D721Med (cell line): ENCODE data around the gene HCN4.

Experiments
- DNase-seq: peaks from one replicate; pipeline ENCODE4 v3.0.0; 2011; ENCODE audit warnings: low spot score; ENCODE audit not compliant: insufficient read length
- FAIRE-seq: peaks from 2 replicates; lab custom pipeline; 2011; peaks lifted over from hg19 to GRCh38; lab: Jason Lieb, UNC
- TF ChIP-seq, protein P1 (sequence below): IDR thresholded peaks from 2 replicates; pipeline ENCODE4 v1.5.1; 2012; ENCODE audit warnings: mild to moderate bottlenecking, control low read depth; ENCODE audit not compliant: insufficient read depth; ENCODE audit errors: missing control alignments

HCN4 gene

DNA sequence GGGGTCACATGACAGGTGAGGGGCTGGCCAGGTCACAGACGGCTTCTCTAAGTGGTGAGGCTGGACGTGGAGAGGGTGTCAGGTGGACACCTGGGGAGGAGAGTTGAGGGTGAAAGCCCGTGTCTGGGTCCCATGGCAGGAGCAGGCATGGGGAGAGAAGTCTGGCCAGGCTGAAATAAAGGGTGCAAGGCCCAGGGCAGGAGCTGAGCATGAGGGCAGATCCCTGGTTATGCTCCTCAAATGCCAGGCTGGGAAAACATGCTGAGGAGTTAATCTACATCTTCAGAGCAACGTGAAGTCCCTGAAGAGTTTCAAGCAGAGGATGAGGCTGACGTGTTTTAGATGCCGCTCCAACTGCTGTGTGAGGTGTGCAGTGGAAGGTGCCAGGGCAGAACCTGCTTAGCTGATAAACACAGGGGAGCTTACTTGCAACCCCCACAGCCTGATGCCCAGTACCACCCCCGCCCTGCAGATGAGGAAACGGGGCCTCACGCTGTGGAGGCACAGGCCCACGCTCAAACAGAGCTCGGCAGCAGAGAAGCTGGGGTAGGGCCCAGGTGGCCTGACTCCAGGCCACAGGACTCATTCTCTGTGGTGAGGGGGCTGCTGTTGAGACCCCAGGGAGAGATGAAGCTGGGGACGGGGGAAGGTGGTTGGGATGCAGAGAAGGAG lies 40.5 kb downstream of the HCN4 start:
- TF ChIP-seq, protein P1, sequence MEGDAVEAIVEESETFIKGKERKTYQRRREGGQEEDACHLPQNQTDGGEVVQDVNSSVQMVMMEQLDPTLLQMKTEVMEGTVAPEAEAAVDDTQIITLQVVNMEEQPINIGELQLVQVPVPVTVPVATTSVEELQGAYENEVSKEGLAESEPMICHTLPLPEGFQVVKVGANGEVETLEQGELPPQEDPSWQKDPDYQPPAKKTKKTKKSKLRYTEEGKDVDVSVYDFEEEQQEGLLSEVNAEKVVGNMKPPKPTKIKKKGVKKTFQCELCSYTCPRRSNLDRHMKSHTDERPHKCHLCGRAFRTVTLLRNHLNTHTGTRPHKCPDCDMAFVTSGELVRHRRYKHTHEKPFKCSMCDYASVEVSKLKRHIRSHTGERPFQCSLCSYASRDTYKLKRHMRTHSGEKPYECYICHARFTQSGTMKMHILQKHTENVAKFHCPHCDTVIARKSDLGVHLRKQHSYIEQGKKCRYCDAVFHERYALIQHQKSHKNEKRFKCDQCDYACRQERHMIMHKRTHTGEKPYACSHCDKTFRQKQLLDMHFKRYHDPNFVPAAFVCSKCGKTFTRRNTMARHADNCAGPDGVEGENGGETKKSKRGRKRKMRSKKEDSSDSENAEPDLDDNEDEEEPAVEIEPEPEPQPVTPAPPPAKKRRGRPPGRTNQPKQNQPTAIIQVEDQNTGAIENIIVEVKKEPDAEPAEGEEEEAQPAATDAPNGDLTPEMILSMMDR = no peak
- DNase-seq = no peak
- FAIRE-seq = no peak

DNA sequence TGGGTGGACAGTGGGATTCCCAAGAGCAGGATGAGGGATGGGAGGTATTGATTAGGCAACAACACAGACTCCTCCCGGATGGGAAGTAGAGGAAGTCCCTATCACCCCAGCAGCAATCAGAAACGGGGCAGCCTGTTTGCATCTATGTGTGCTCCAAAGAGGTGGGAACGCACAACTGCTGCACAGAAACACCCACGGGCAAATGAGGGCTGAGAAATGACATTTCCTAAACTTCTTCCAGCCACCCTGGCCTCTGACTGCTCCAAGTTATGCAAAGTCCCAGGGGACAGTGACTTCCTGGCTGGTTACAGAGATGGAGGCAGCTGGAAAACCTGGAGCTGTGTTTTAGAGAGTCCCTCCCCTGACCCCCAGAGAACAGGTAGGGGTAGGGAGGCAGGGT lies 42.6 kb downstream of the HCN4 start:
- DNase-seq (no peak), FAIRE-seq (no peak)
- TF ChIP-seq, protein P1 = no peak

DNA sequence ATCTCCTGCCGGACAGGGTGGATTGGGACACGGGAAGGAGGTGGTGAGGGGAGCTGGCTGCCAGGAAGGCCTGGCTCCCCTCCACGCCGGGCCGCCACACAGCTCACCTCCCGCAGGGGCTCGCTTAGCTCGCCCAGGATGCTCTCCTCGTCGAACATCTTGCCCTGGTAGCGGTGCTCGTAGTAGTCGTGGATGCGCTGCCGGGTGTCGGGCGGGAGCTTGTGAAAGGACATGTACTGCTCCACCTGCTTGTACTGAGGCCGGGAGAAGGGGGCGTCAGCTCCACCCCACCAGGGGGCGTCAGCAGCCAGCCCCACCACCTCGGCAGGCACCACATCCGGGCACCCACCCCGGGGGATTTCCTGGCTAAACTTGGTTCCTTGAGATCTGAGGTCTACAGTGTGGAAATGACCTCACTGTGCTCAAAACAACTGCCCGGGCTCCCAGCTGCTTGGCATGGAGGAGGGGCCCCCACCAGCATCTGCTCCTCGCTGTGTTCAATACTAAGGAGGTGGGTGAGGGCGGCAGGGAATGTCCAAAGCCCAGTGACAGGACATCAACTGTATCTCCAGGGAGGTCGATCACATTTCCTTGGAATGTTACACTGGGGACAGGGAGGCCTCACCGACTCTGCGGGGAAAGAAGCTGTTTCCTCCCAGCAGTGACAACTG lies 43.4 kb downstream of the HCN4 start:
- TF ChIP-seq, protein P1 = peak; percentile 22
- no peak for FAIRE-seq
- peak; percentile 40 for DNase-seq

DNA sequence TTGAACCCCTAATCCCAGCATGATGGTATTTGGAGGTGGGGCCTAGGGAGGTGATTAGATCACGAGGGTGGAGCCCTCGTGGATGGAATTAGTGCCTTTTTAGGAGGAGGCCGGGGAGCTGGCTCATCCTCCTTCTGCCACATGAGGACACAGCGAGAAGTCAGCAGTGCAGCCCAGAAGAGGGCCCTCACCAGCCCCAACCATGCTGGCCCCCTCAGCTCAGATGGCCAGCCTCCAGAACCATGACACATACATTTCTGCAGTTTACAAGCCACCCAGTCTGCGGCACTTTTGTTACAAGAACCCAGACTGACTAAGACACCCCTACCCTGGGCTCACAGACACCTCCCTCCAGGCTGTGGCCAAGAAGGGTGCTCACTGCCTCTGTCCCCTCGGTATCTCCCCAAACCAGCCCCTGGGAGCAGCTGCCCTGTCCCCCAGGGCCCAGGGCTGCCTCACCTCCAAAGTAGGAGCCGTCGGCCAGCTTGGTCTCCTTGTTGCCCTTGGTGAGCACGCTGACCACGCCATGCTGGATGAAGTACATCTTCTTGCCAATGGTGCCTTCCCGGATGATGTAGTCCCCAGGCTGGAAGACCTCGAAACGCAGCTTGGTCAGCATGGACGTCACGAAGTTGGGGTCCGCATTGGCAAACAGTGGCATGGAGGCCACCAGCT lies 44.1 kb downstream of the HCN4 start:
- FAIRE-seq (no peak), DNase-seq (no peak)
- TF ChIP-seq, protein P1 = no peak

DNA sequence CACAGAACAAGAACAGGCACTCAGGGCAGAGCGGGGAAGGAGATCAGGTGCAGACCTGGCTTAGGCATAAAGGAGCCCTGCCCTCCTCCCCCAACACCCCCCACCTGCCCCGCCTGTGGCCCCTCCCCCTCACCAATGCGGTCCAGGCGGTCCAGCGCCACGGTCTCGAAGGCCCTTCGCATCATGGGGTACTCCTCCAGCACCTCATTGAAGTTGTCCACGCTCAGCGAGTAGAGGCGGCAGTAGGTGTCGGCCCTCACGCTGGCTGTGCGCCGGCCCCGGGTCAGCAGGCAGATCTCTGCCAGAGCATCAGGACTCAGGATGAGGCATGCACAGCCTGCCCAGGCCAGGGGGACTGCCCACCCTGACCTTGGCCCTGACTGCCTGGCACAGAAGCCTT lies 44.8 kb downstream of the HCN4 start:
- FAIRE-seq (no peak), DNase-seq (no peak)
- TF ChIP-seq, protein P1 = no peak

DNA sequence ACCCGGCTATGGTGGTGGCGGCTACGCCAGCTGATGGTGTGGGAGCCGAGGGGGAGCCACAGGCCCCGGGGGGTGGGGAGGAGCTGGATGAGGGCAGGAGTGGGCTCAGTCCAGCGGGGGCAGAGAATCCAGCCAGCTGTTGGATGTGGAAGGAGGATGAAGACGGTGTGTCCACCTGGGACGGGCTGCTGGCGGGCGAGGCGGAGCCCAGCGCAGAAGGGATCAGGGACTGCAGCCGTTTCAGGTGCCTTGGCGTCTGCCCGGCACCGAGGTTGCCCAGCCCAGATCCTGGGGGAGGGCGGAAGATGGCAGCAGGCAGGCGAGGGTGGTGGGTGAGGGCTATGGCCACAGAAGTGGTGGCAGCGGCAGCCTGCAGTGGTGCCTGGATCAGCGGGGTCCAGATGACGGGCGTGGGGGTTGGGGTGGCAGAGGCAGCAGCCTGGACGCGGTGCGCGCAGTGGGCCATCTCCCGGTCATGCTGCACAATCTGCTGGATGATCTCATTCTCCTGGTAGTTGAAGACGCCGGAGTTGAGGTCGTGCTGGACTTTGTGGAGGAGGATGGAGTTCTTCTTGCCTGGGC lies 45.3 kb downstream of the HCN4 start:
- TF ChIP-seq, protein P1 = no peak
- DNase-seq = no peak
- FAIRE-seq = no peak
